GM23338 (cell line): ENCODE data around the gene SMURF2. TPM values are rescaled to one million over a fixed set of nuclear protein-coding genes. Genes with fewer than 3 reads are reported as not detected.

Source experiments
- ATAC-seq: fragments of 200-7000 bp; cut with Tn5 transposase; 3 replicates; pipeline ENCODE4 v1.9.1; 2020
- DNase-seq: peaks from one replicate; pipeline ENCODE4 v3.0.0-alpha.2; 2015; ENCODE audit warnings: low spot score
- H2AFZ ChIP-seq: fragments of 200-600 bp; sonication (generic); 2 replicates; pipeline ENCODE4 v1.8.0; 2016; ENCODE audit warnings: antibody characterized with exemption, mild to moderate bottlenecking, moderate library complexity
- H3F3A ChIP-seq: fragments of 200-600 bp; sonication (generic); replicated peaks from 2 replicates; pipeline ENCODE4 v1.8.0; 2017; ENCODE audit warnings: antibody characterized with exemption, mixed run types, low read depth
- H3K27ac ChIP-seq: fragments of 200-600 bp; sonication (generic); 2 replicates; pipeline ENCODE4 v1.6.1; 2016; ENCODE audit warnings: low read depth
- H3K27me3 ChIP-seq: fragments of 200-600 bp; sonication (generic); 2 replicates; pipeline ENCODE4 v1.8.0; 2016; ENCODE audit warnings: mild to moderate bottlenecking, mixed run types, moderate library complexity; ENCODE audit not compliant: insufficient read depth
- H3K36me3 ChIP-seq: fragments of 200-600 bp; sonication (generic); 2 replicates; pipeline ENCODE4 v1.8.0; 2016; ENCODE audit warnings: mild to moderate bottlenecking; ENCODE audit not compliant: insufficient read depth
- H3K4me1 ChIP-seq: fragments of 200-600 bp; sonication (generic); 2 replicates; pipeline ENCODE4 v1.8.0; 2016; ENCODE audit warnings: mild to moderate bottlenecking, moderate library complexity; ENCODE audit not compliant: insufficient read depth
- H3K4me2 ChIP-seq: fragments of 200-600 bp; sonication (generic); 2 replicates; pipeline ENCODE4 v1.7.1; 2017; ENCODE audit warnings: mixed run types
- H3K4me3 ChIP-seq: fragments of 200-600 bp; sonication (generic); 2 replicates; pipeline ENCODE4 v1.6.1; 2016; ENCODE audit warnings: mixed run types
- H3K79me2 ChIP-seq: fragments of 200-600 bp; sonication (generic); replicated peaks from 2 replicates; pipeline ENCODE4 v1.8.0; 2017; ENCODE audit warnings: mild to moderate bottlenecking; ENCODE audit not compliant: insufficient read depth
- H3K9me2 ChIP-seq: fragments of 200-600 bp; sonication (generic); 2 replicates; pipeline ENCODE4 v1.8.0; 2017; ENCODE audit not compliant: insufficient read depth
- H4K20me1 ChIP-seq: fragments of 200-600 bp; sonication (generic); replicated peaks from 2 replicates; pipeline ENCODE4 v1.8.0; 2017; ENCODE audit warnings: mild to moderate bottlenecking; ENCODE audit not compliant: insufficient read depth
- H3K27ac Mint-ChIP-seq: 2 replicates; pipeline ENCODE4 v1.8.0; 2020; ENCODE audit warnings: inconsistent platforms, mild to moderate bottlenecking, moderate library complexity, mixed read lengths
- H3K27me3 Mint-ChIP-seq: 3 replicates; pipeline ENCODE4 v1.8.0; 2022; ENCODE audit warnings: low read depth, mild to moderate bottlenecking, moderate library complexity, mixed read lengths, inconsistent platforms; ENCODE audit not compliant: insufficient read depth, poor library complexity
- H3K36me3 Mint-ChIP-seq: 3 replicates; pipeline ENCODE4 v1.8.0; 2021; ENCODE audit warnings: low read depth, mild to moderate bottlenecking, inconsistent platforms, moderate library complexity, mixed read lengths
- H3K4me1 Mint-ChIP-seq: 3 replicates; pipeline ENCODE4 v1.8.0; 2020; ENCODE audit warnings: mild to moderate bottlenecking, inconsistent platforms, mixed read lengths
- H3K4me3 Mint-ChIP-seq: 3 replicates; pipeline ENCODE4 v1.8.0; 2021; ENCODE audit warnings: moderate library complexity, mild to moderate bottlenecking, inconsistent platforms, mixed read lengths
- H3K9me3 Mint-ChIP-seq: 3 replicates; pipeline ENCODE4 v1.8.0; 2020; ENCODE audit warnings: moderate library complexity, mild to moderate bottlenecking, inconsistent platforms, mixed read lengths
- CREB1 ChIP-seq: fragments of 250-450 bp; sonication (Bioruptor Pico); IDR thresholded peaks from 2 replicates; pipeline ENCODE4 v1.5.0; 2020; ENCODE audit warnings: low read depth, mild to moderate bottlenecking, moderate library complexity
- EZH2phosphoT487 ChIP-seq: fragments of 200-600 bp; sonication (generic); IDR thresholded peaks from one replicate; pipeline ENCODE4 v1.8.1; 2018; ENCODE audit warnings: antibody characterized with exemption; ENCODE audit not compliant: unreplicated experiment
- JUNB ChIP-seq: IDR thresholded peaks from one replicate; pipeline ENCODE4 v1.6.1; 2016; ENCODE audit warnings: antibody characterized with exemption; ENCODE audit not compliant: unreplicated experiment
- NANOG ChIP-seq: IDR thresholded peaks from 2 replicates; pipeline ENCODE4 v1.6.1; 2016; ENCODE audit warnings: antibody characterized with exemption, borderline replicate concordance
- POLR2AphosphoS5 ChIP-seq: IDR thresholded peaks from 2 replicates; pipeline ENCODE4 v1.6.1; 2016; ENCODE audit warnings: antibody characterized with exemption, low read depth
- STAT1 ChIP-seq: IDR thresholded peaks from one replicate; pipeline ENCODE4 v1.6.1; 2016; ENCODE audit warnings: antibody characterized with exemption; ENCODE audit not compliant: unreplicated experiment
- ZNF114 ChIP-seq: fragments of 250-450 bp; sonication (Bioruptor Pico); IDR thresholded peaks from 2 replicates; pipeline ENCODE4 v1.5.0; 2020; ENCODE audit warnings: mild to moderate bottlenecking, moderate library complexity
- ZNF331 ChIP-seq: fragments of 250-450 bp; sonication (Bioruptor Pico); IDR thresholded peaks from 2 replicates; pipeline ENCODE4 v1.5.0; 2020; ENCODE audit warnings: low read depth, mild to moderate bottlenecking, moderate library complexity
- polyA plus RNA-seq: library from polyadenylated mRNA; unstranded; fragments of >200 nt; fragmentation: Nextera tagmentation; extraction: Ambion mirVana; gene quantifications from 2 replicates; pipeline ENCODE4 v1.2.1, GENCODE V29; 2016
- total RNA-seq: library from RNA; depleted of rRNA; stranded (reverse); fragments of >200 nt; shearing (Covaris generic); gene quantifications from 2 replicates; pipeline ENCODE4 v1.2.3, GENCODE V29; 2014
- TF ChIP-seq, protein P1 (sequence below), 2 experiments: fragments of 200-600 bp in 1 of 2; sonication (generic) in 1 of 2; conservative IDR thresholded peaks; 2 replicates each; pipeline versions ENCODE4 v1.5.1 to v1.6.1; 2016 to 2017; ENCODE audit warnings: antibody characterized with exemption in 2 of 2, low read depth in 2 of 2, mild to moderate bottlenecking in 2 of 2, moderate library complexity in 1 of 2
- TF ChIP-seq, protein P2 (sequence below): fragments of 250-450 bp; sonication (Bioruptor Pico); IDR thresholded peaks from 2 replicates; pipeline ENCODE4 v1.5.0; 2020; ENCODE audit warnings: mild to moderate bottlenecking, moderate library complexity
- TF ChIP-seq, protein P3 (sequence below): IDR thresholded peaks from 2 replicates; pipeline ENCODE4 v1.6.1; 2016; ENCODE audit warnings: antibody characterized with exemption
- TF ChIP-seq, protein P4 (sequence below): IDR thresholded peaks from one replicate; pipeline ENCODE4 v1.6.1; 2018; ENCODE audit warnings: antibody characterized with exemption; ENCODE audit not compliant: unreplicated experiment

Gene SMURF2
- total and polyA plus RNA-seq, 2 experiments from 2014 or later = 12.1 to 29.6 TPM

DNA sequence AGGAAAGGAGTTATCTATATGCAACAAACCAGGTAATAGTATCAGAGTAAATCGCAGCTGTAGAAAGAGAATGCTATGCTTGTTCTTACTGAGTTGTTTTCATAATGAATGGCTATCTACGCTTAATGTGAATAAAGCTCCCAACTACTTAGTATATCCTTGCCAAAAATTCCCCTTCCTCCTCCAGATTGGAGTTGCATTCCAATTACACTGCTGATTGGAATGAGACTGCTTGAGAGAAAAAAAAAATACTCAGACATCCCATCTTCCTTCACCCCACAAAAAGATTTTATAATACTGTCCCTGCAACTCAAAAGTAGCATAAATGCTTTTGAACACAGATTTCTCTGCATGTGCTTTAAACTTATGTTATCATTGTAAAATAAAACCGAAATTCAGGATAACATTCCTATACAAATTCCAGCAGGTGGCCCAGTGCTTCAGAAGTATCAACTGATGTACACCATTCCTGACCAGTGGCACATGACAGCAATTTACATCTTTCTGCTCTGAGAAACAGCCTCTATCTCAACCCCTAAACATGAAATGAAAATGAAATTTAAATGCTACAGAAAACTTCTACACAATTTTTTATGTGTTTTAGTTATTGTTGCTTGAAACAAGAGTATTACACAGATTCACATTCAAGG is 47.0 kb downstream of the SMURF2 start:
- no peaks in the 10 kb centered on the region for H3F3A ChIP-seq
- no peak overlapping the region for H3K27ac ChIP-seq
- H3K4me1 ChIP-seq = 0 out of 2 replicates have a peak, but pooled peaks cover 4% of the 10 kb centered on the region
- no peaks in the 10 kb centered on the region for H3K27me3 ChIP-seq
- ATAC-seq (no peak), DNase-seq (peak; percentile 12)
- H3K4me3 Mint-ChIP-seq = no peak overlapping the region
- no peak overlapping the region for H3K4me3 ChIP-seq
- H3K36me3 ChIP-seq = no peaks in the 10 kb centered on the region
- H3K36me3 Mint-ChIP-seq = peaks cover 2% of the 10 kb centered on the region; the same call in 1 of the 3 replicates
- peaks cover 3% of the 10 kb centered on the region for H3K4me1 Mint-ChIP-seq
- no peak overlapping the region for H2AFZ ChIP-seq
- H3K4me2 ChIP-seq = no peak overlapping the region
- H3K9me3 Mint-ChIP-seq = no peaks in the 10 kb centered on the region
- no peaks in the 10 kb centered on the region for H3K9me2 ChIP-seq
- TF ChIP-seq EZH2phosphoT487 (no peak), ZNF331 (no peak), STAT1 (no peak), ZNF114 (CRISPR knock-in tag) (no peak), NANOG (no peak), POLR2AphosphoS5 (no peak), JUNB (no peak), CREB1 (CRISPR knock-in tag) (no peak)
- TF ChIP-seq, protein P1, sequence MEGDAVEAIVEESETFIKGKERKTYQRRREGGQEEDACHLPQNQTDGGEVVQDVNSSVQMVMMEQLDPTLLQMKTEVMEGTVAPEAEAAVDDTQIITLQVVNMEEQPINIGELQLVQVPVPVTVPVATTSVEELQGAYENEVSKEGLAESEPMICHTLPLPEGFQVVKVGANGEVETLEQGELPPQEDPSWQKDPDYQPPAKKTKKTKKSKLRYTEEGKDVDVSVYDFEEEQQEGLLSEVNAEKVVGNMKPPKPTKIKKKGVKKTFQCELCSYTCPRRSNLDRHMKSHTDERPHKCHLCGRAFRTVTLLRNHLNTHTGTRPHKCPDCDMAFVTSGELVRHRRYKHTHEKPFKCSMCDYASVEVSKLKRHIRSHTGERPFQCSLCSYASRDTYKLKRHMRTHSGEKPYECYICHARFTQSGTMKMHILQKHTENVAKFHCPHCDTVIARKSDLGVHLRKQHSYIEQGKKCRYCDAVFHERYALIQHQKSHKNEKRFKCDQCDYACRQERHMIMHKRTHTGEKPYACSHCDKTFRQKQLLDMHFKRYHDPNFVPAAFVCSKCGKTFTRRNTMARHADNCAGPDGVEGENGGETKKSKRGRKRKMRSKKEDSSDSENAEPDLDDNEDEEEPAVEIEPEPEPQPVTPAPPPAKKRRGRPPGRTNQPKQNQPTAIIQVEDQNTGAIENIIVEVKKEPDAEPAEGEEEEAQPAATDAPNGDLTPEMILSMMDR (conservative IDR thresholded peaks at IDR 0.05; ENCODE audit: low read depth in 2 of 2) = no peak
- TF ChIP-seq, protein P2, sequence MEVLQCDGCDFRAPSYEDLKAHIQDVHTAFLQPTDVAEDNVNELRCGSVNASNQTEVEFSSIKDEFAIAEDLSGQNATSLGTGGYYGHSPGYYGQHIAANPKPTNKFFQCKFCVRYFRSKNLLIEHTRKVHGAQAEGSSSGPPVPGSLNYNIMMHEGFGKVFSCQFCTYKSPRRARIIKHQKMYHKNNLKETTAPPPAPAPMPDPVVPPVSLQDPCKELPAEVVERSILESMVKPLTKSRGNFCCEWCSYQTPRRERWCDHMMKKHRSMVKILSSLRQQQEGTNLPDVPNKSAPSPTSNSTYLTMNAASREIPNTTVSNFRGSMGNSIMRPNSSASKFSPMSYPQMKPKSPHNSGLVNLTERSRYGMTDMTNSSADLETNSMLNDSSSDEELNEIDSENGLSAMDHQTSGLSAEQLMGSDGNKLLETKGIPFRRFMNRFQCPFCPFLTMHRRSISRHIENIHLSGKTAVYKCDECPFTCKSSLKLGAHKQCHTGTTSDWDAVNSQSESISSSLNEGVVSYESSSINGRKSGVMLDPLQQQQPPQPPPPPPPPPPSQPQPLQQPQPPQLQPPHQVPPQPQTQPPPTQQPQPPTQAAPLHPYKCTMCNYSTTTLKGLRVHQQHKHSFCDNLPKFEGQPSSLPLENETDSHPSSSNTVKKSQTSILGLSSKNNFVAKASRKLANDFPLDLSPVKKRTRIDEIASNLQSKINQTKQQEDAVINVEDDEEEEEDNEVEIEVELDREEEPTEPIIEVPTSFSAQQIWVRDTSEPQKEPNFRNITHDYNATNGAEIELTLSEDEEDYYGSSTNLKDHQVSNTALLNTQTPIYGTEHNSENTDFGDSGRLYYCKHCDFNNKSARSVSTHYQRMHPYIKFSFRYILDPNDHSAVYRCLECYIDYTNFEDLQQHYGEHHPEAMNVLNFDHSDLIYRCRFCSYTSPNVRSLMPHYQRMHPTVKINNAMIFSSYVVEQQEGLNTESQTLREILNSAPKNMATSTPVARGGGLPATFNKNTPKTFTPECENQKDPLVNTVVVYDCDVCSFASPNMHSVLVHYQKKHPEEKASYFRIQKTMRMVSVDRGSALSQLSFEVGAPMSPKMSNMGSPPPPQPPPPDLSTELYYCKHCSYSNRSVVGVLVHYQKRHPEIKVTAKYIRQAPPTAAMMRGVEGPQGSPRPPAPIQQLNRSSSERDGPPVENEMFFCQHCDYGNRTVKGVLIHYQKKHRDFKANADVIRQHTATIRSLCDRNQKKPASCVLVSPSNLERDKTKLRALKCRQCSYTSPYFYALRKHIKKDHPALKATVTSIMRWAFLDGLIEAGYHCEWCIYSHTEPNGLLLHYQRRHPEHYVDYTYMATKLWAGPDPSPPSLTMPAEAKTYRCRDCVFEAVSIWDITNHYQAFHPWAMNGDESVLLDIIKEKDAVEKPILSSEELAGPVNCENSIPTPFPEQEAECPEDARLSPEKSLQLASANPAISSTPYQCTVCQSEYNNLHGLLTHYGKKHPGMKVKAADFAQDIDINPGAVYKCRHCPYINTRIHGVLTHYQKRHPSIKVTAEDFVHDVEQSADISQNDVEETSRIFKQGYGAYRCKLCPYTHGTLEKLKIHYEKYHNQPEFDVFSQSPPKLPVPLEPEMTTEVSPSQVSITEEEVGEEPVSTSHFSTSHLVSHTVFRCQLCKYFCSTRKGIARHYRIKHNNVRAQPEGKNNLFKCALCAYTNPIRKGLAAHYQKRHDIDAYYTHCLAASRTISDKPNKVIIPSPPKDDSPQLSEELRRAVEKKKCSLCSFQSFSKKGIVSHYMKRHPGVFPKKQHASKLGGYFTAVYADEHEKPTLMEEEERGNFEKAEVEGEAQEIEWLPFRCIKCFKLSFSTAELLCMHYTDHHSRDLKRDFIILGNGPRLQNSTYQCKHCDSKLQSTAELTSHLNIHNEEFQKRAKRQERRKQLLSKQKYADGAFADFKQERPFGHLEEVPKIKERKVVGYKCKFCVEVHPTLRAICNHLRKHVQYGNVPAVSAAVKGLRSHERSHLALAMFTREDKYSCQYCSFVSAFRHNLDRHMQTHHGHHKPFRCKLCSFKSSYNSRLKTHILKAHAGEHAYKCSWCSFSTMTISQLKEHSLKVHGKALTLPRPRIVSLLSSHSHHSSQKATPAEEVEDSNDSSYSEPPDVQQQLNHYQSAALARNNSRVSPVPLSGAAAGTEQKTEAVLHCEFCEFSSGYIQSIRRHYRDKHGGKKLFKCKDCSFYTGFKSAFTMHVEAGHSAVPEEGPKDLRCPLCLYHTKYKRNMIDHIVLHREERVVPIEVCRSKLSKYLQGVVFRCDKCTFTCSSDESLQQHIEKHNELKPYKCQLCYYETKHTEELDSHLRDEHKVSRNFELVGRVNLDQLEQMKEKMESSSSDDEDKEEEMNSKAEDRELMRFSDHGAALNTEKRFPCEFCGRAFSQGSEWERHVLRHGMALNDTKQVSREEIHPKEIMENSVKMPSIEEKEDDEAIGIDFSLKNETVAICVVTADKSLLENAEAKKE (CRISPR knock-in tag) = no peak
- TF ChIP-seq, protein P3, sequence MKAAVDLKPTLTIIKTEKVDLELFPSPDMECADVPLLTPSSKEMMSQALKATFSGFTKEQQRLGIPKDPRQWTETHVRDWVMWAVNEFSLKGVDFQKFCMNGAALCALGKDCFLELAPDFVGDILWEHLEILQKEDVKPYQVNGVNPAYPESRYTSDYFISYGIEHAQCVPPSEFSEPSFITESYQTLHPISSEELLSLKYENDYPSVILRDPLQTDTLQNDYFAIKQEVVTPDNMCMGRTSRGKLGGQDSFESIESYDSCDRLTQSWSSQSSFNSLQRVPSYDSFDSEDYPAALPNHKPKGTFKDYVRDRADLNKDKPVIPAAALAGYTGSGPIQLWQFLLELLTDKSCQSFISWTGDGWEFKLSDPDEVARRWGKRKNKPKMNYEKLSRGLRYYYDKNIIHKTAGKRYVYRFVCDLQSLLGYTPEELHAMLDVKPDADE = no peak
- TF ChIP-seq, protein P4, sequence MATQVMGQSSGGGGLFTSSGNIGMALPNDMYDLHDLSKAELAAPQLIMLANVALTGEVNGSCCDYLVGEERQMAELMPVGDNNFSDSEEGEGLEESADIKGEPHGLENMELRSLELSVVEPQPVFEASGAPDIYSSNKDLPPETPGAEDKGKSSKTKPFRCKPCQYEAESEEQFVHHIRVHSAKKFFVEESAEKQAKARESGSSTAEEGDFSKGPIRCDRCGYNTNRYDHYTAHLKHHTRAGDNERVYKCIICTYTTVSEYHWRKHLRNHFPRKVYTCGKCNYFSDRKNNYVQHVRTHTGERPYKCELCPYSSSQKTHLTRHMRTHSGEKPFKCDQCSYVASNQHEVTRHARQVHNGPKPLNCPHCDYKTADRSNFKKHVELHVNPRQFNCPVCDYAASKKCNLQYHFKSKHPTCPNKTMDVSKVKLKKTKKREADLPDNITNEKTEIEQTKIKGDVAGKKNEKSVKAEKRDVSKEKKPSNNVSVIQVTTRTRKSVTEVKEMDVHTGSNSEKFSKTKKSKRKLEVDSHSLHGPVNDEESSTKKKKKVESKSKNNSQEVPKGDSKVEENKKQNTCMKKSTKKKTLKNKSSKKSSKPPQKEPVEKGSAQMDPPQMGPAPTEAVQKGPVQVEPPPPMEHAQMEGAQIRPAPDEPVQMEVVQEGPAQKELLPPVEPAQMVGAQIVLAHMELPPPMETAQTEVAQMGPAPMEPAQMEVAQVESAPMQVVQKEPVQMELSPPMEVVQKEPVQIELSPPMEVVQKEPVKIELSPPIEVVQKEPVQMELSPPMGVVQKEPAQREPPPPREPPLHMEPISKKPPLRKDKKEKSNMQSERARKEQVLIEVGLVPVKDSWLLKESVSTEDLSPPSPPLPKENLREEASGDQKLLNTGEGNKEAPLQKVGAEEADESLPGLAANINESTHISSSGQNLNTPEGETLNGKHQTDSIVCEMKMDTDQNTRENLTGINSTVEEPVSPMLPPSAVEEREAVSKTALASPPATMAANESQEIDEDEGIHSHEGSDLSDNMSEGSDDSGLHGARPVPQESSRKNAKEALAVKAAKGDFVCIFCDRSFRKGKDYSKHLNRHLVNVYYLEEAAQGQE = no peak
- H3K27ac Mint-ChIP-seq = no peak overlapping the region
- peaks cover 68% of the 10 kb centered on the region for H3K79me2 ChIP-seq
- H3K27me3 Mint-ChIP-seq = no peaks in the 10 kb centered on the region
- H4K20me1 ChIP-seq = peaks cover 15% of the 10 kb centered on the region
